GM19240 (cell line): ENCODE data around the gene TAS2R39.

Experiments used
- DNase-seq: peaks from one replicate; pipeline ENCODE4 v3.0.0; 2011; ENCODE audit warnings: low spot score; ENCODE audit not compliant: insufficient read length

Gene TAS2R39

GRCh38 chr7:143216151-143216550, 32.9 kb downstream of the TAS2R39 start:
- DNase-seq: no peak

GRCh38 chr7:143216686-143217085, 33.5 kb downstream of the TAS2R39 start:
- no peak for DNase-seq

- DNase-seq: no peak
Measured at GRCh38 chr7:143217806-143218205, 34.6 kb downstream of the TAS2R39 start.

- DNase-seq: no peak
Measured at GRCh38 chr7:143221286-143221685, 38.1 kb downstream of the TAS2R39 start.

- DNase-seq: no peak
Measured at GRCh38 chr7:143221737-143222136, 38.5 kb downstream of the TAS2R39 start, which contains the start of gene TAS2R40. TSS of gene TAS2R40 (plus strand) at chr7:143222037. CDS start at chr7:143222079, 42 bp downstream.

GRCh38 chr7:143222782-143223181, 39.6 kb downstream of the TAS2R39 start:
- DNase-seq: no peak

- no peak for DNase-seq
Measured at GRCh38 chr7:143223784-143224183, 40.6 kb downstream of the TAS2R39 start.

GRCh38 chr7:143225047-143225446, 41.8 kb downstream of the TAS2R39 start:
- no peak for DNase-seq

GRCh38 chr7:143227806-143228205, 44.6 kb downstream of the TAS2R39 start:
- DNase-seq: no peak

GRCh38 chr7:143229054-143229790, 46.0 kb downstream of the TAS2R39 start:
- no peak for DNase-seq

- no peak for DNase-seq
Measured at GRCh38 chr7:143230602-143231457, 47.6 kb downstream of the TAS2R39 start.
